Iris pigment epithelial cell (primary cell): ENCODE data around the gene GPR17.

Experiments
- DNase-seq: peaks from one replicate; pipeline ENCODE4 v3.0.0-alpha.2; 2011; ENCODE audit warnings: low read depth

GPR17 gene

GRCh38 chr2:127694986-127695385 is 49.0 kb downstream of the GPR17 start:
- DNase-seq, result no peak

GRCh38 chr2:127695491-127696472 is 49.8 kb downstream of the GPR17 start:
- no peak for DNase-seq

GRCh38 chr2:127697482-127698180 is 51.7 kb downstream of the GPR17 start:
- DNase-seq, result no peak

- DNase-seq, result no peak
Measured at GRCh38 chr2:127698553-127699355, 52.8 kb downstream of the GPR17 start.

- DNase-seq, result no peak
Measured at GRCh38 chr2:127700527-127701192, 54.7 kb downstream of the GPR17 start.

- DNase-seq, result peak; percentile 93
Measured at GRCh38 chr2:127701193-127701650, 55.3 kb downstream of the GPR17 start, which contains the start of gene SFT2D3. Gene SFT2D3 (plus strand): TSS chr2:127701497. CDS start chr2:127701529, 32 bp downstream.

- peak; percentile 82 for DNase-seq
Measured at GRCh38 chr2:127701651-127702394, 55.9 kb downstream of the GPR17 start.
